Smooth muscle cell of bladder (primary cell): ENCODE results near the gene PEX11B. TPM values are rescaled to one million over a fixed set of nuclear protein-coding genes. Genes with fewer than 3 reads are reported as not detected.

Experiments
- total RNA-seq: library from RNA; depleted of rRNA; stranded (reverse); fragments of >200 nt; gene quantifications from 2 replicates; pipeline ENCODE4 v1.2.3, GENCODE V29; 2014

Gene PEX11B
- total RNA-seq, result 24.9 and 26.4 TPM in 2 replicates

DNA sequence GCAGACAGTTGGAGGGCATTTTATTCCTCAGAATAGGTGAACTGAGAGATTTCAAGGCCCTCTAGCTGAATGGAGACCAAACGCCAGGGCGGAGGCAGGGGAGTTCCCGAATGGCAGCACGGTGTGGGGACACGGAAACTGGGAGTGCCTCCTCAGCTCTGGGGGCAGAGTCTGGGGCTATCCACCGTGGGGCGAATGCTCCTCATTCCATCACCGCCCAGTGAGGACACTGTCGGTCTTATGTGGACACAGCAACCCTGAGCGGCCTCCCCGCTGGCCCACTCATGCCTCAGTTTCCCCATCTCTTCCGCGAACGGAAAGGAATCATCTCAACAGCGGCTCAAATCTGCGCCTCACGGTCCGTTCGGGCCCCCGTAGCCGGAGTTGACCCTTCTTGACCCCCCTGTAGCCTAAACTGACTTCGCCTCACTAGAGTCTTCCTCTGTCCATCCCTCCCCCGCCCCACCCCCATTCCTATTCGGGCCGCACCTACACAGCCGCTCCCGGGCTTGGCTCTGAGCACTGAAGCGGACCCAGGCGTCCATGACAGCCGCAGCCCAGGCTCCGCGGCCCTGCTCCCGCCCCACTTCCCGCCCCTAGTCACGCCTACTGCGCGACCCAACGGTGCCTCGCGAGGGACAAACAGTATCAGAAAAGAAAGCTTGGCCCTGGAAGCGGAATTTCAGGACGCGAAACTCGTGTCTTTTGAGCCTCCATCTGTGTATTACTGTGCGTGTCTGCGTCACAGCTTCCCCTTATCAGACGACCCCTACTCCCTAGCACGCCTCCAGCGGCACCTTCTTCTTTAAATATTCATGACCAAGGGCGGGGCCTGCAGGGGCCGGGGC is at the start of gene PEX11B:
PEX11B (minus strand) TSS at position 574 of the 848 bp plus-strand sequence; CDS start at position 545, 29 bp downstream.

GRCh38 chr1:145964328-145965118 is 46.0 kb upstream of the PEX11B start, which contains the start of the genes ANKRD34A and POLR3GL:
Gene ANKRD34A, minus strand, starts transcription at chr1:145964575. Its CDS starts 2,816 bp downstream, at chr1:145961759.
Gene POLR3GL, plus strand, starts transcription at chr1:145964690. Its CDS starts 10,176 bp downstream, at chr1:145974866.

GRCh38 chr1:145957443-145958319 is 39.2 kb upstream of the PEX11B start, which contains the start of gene LIX1L:
Gene LIX1L, minus strand, starts transcription at chr1:145958017. Its CDS starts 90 bp downstream, at chr1:145957927.

GRCh38 chr1:145927063-145927886 is 8.8 kb upstream of the PEX11B start, which contains the start of gene RBM8A:
Gene RBM8A, minus strand, starts transcription at chr1:145927484. Its CDS starts 58 bp downstream, at chr1:145927426.

DNA sequence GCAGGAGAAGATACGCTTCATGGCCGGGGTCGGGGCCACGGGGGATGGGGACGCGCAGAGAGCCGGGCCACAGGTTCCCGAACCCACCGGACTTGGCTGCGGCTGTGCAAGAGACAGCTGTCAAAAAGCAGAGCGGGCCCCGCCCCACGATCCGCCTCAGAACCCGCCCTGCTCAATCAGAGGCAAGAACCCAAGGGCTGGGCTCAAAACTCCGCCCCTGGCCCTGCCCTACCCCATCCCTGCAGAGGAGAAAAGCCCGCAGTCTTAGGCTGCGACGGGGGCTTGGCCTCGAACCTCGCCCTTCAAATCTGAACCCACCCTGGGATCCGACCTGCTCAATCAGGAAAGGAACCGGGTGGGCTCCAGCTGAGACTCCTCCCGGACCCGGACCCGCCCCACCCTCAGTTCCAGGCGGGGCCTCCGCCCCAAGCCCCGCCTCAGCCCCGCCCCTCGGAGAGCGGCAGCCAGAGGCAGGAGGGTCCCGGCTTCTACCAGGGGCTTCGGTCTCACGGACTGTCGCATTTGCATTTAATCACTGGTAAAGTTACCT is 32.7 kb downstream of the PEX11B start, which contains the start of gene ANKRD35:
ANKRD35 (minus strand) TSS at position 129 of the 550 bp plus-strand sequence; CDS start at position 21, 108 bp downstream.

Other genes starting within 250 kb of the PEX11B start
- gene PDZK1, start 211.3 kb downstream of the PEX11B start, total RNA-seq, result 0.28 and 0.46 TPM in 2 replicates
- gene CD160, start 199.2 kb downstream of the PEX11B start, total RNA-seq, result not detected in 2 replicates
- gene RNF115, start 94.6 kb downstream of the PEX11B start, total RNA-seq, result 10.2 and 11.4 TPM in 2 replicates
- gene POLR3C, start 94.5 kb downstream of the PEX11B start, total RNA-seq, result 28.3 and 29.0 TPM in 2 replicates
- gene NUDT17, start 73.1 kb downstream of the PEX11B start, total RNA-seq, result 2.4 and 2.7 TPM in 2 replicates
- 4.3 and 4.8 TPM in 2 replicates for gene PIAS3, start 59.6 kb downstream of the PEX11B start, total RNA-seq
- gene ANKRD35, start 32.9 kb downstream of the PEX11B start, total RNA-seq, result 1.9 and 2.0 TPM in 2 replicates
- gene ITGA10, start 8.7 kb downstream of the PEX11B start, total RNA-seq, result 0.28 TPM in 2 replicates
- 90.9 and 108 TPM in 2 replicates for gene RBM8A, start 8.8 kb upstream of the PEX11B start, total RNA-seq
- gene LIX1L, start 39.3 kb upstream of the PEX11B start, total RNA-seq, result 10.2 and 15.6 TPM in 2 replicates
- gene ANKRD34A, start 45.9 kb upstream of the PEX11B start, total RNA-seq, result 0.14 and 0.18 TPM in 2 replicates
- gene POLR3GL, start 46.0 kb upstream of the PEX11B start, total RNA-seq, result 15.9 and 18.9 TPM in 2 replicates
- 46.4 and 229 TPM in 2 replicates for gene TXNIP, start 77.9 kb upstream of the PEX11B start, total RNA-seq
- gene HJV, start 103.0 kb upstream of the PEX11B start, total RNA-seq, result not detected in 2 replicates
- gene NBPF10, start 226.1 kb upstream of the PEX11B start, total RNA-seq, result 1.4 and 2.5 TPM in 2 replicates